Bronchial epithelial cell (primary cell): Measurements from ENCODE around the gene ACAP2. TPM values are rescaled to one million over a fixed set of nuclear protein-coding genes. Genes with fewer than 3 reads are reported as not detected.

ENCODE experiments used
- DNase-seq: peaks from one replicate; pipeline ENCODE4 v3.0.0-alpha.2; 2010; ENCODE audit warnings: low read depth
- FAIRE-seq: peaks from 2 replicates; lab custom pipeline; 2011; peaks lifted over from hg19 to GRCh38; lab: Jason Lieb, UNC
- H3K27me3 ChIP-seq: 2 replicates; pipeline ENCODE4 v1.5.1; 2011; ENCODE audit warnings: low read length; ENCODE audit not compliant: control insufficient read depth, insufficient read depth
- H3K36me3 ChIP-seq: 2 replicates; pipeline ENCODE4 v1.5.1; 2011; ENCODE audit warnings: low read length; ENCODE audit not compliant: control insufficient read depth, insufficient read depth
- H3K4me3 ChIP-seq: 2 replicates; pipeline ENCODE4 v1.5.1; 2011; ENCODE audit warnings: mild to moderate bottlenecking, low read depth, low read length, control low read depth
- CTCF ChIP-seq: IDR thresholded peaks from 2 replicates; pipeline ENCODE4 v1.5.1; 2011; ENCODE audit warnings: mild to moderate bottlenecking, moderate library complexity, low read length, control low read depth, inconsistent platforms; ENCODE audit not compliant: insufficient read depth, severe bottlenecking
- total RNA-seq: library from RNA; depleted of rRNA; stranded (reverse); fragments of >200 nt; gene quantifications from 2 replicates; pipeline ENCODE4 v1.2.1, GENCODE V29; 2014

ACAP2 gene
- total RNA-seq, 1 donor from 2014 or later, result 51.9 TPM

- Histone ChIP-seq H3K36me3 (no peaks in the 10 kb centered on the region), H3K27me3 (no peaks in the 10 kb centered on the region), H3K4me3 (no peak overlapping the region)
- no peak for FAIRE-seq
- no peak for TF ChIP-seq CTCF
- no peak for DNase-seq
These were observed 174.1 kb downstream of the ACAP2 start for GRCh38 chr3:195268576-195269309.

GRCh38 chr3:195267096-195267495 lies 175.7 kb downstream of the ACAP2 start:
- DNase-seq (no peak), FAIRE-seq (no peak)
- TF ChIP-seq CTCF, result no peak
- no peaks in the 10 kb centered on the region for H3K27me3 ChIP-seq
- no peaks in the 10 kb centered on the region for H3K36me3 ChIP-seq
- no peak overlapping the region for H3K4me3 ChIP-seq

DNA sequence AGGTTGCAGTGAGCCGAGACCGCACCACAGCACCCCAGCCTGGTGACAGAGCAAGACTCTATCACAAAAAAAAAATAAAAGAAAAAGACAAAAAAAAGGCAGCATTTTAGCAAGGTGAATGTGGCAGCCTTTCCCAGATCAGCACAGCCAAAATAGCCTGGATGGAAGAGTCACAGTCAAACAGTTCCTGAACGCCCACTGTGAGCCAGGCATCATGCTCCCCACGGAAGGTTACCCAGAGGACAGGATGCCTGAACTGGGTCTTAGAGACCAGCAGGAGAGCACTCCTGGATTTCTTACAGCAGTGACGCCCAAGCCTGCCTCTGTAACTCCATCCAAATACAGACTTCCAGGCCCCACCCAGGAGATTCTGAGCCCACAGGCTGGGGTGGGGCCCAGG lies 176.4 kb downstream of the ACAP2 start:
- FAIRE-seq (no peak), DNase-seq (no peak)
- TF ChIP-seq CTCF, result no peak
- Histone ChIP-seq H3K27me3 (no peaks in the 10 kb centered on the region), H3K4me3 (no peak overlapping the region), H3K36me3 (no peaks in the 10 kb centered on the region)

DNA sequence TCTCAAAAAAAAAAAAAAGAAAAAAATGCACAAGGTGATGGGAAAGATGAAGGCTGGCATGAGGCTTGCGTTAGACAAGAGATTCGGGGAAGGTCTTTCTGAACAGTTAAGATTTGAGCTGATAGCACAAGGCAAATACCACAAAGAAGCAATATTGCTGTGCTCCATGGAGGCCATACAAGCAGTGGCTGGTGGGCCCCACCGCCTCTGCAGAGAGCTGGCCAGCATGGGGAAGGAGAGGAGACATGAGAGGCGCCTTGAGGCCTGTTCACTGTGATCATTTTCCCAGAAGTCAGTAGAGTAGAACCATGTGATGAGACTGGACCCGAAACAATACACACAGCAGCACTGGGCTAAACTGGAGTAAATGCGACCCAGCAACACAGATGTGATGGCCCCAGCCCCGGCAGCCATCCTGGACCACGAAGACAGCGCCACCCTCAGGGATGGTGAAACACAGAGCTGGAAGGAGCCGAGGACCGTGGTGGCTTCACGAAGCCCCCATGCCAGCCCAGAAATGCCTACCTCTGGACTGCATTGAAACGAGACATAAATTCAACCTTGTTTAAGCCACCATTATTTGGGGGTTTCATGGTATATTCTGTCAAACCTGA lies 177.3 kb downstream of the ACAP2 start:
- FAIRE-seq, result no peak
- Histone ChIP-seq H3K27me3 (no peaks in the 10 kb centered on the region), H3K36me3 (no peaks in the 10 kb centered on the region), H3K4me3 (no peak overlapping the region)
- TF ChIP-seq CTCF, result no peak
- DNase-seq, result no peak

DNA sequence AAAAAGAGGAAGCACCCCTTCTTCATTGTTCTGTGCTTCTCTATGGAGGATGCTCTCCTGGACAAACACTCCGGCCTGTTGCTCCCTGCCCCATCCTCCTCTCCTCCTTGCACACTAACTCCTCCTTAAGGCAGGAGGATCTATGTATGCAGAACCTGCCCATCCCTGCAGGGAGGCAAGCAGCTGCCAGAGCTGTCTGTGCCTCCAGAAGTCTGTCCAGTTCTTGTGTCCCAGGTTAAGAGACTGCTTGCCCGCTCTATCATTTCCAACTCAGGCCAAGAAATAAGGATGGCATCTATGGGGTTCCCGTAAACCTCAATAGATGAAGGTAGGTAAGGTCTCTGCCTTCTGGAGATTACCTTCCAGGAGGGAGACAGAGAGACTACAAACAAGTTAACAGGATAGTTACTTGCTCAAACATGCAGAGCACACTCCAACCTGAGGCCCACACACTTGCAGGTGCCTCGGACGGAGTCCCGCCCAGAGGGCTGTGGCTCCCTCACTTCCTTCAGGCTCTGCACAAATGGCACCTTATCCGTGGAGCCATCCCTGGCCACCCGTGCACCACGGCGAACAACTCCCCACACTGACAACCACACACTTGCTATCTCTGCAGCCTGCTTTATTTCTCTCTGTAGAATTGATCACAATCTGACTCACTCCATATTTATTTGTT lies 178.8 kb downstream of the ACAP2 start:
- FAIRE-seq (no peak), DNase-seq (peak; percentile 38)
- no peak overlapping the region for H3K4me3 ChIP-seq
- H3K27me3 ChIP-seq, result no peaks in the 10 kb centered on the region
- no peaks in the 10 kb centered on the region for H3K36me3 ChIP-seq
- no peak for TF ChIP-seq CTCF
